Upper lobe of left lung (tissue), 6 donors: ENCODE results near the gene SLC25A44. TPM values are rescaled to one million over a fixed set of nuclear protein-coding genes. Genes with fewer than 3 reads are reported as not detected.

Experiments used
- ATAC-seq, 2 donors: fragments of 200-7000 bp; cut with Tn5 transposase; one replicate each; pipeline ENCODE4 v1.9.1; 2022; ENCODE audit warnings: mild to moderate bottlenecking in 2 of 2, moderate library complexity in 2 of 2; ENCODE audit not compliant: low FRiP score in 2 of 2
- DNase-seq, 2 donors: peaks; one replicate each; pipeline ENCODE4 v3.0.0-alpha.2; 2019 to 2020
- H3K27ac ChIP-seq, 4 donors: fragments of 200-600 bp; sonication (generic); one replicate each; pipeline ENCODE4 v1.5.1; 2016 to 2019
- H3K27me3 ChIP-seq, 4 donors: fragments of 200-600 bp; sonication (generic); one replicate each; pipeline ENCODE4 v1.5.1; 2017 to 2019
- H3K36me3 ChIP-seq, 4 donors: fragments of 200-600 bp; sonication (generic); one replicate each; pipeline ENCODE4 v1.5.1; 2016 to 2019
- H3K4me1 ChIP-seq, 4 donors: fragments of 200-600 bp; sonication (generic); one replicate each; pipeline ENCODE4 v1.5.1; 2018 to 2019
- H3K4me3 ChIP-seq, 4 donors: fragments of 200-600 bp; sonication (generic); one replicate each; pipeline ENCODE4 v1.5.1; 2017 to 2019; ENCODE audit warnings: mild to moderate bottlenecking in 2 of 4, moderate library complexity in 1 of 4
- H3K9me3 ChIP-seq, 4 donors: fragments of 200-600 bp; sonication (generic); one replicate each; pipeline ENCODE4 v1.5.1; 2018 to 2019
- EP300 ChIP-seq, 4 donors: sonication (generic); formaldehyde crosslinking; IDR thresholded peaks; one replicate each; pipeline ENCODE4 v1.5.1; 2017; ENCODE audit warnings: antibody characterized with exemption in 4 of 4, control low read depth in 2 of 4
- POLR2A ChIP-seq, 4 donors: fragments of 450-650 bp; IDR thresholded peaks; one replicate each; pipeline ENCODE4 v1.5.1; 2016 to 2017; ENCODE audit warnings: antibody characterized with exemption in 4 of 4, mild to moderate bottlenecking in 2 of 4
- POLR2AphosphoS5 ChIP-seq, 2 donors: sonication (generic); formaldehyde crosslinking; IDR thresholded peaks; one replicate each; pipeline ENCODE4 v1.5.1; 2017; ENCODE audit warnings: antibody characterized with exemption in 2 of 2
- WGBS, 2 donors: methylation state at CpG; one replicate each; pipeline ENCODE4 v1.1.5; 2017 to 2018; 5-methylcytosine and 5-hydroxymethylcytosine counted together
- total RNA-seq, 6 donors: library from RNA; depleted of rRNA in 4 of 6; stranded (reverse); fragments of >200 nt in 4 of 6; gene quantifications; one replicate each; pipeline versions ENCODE4 v1.1.0 to v1.2.1, GENCODE V29; 2016 to 2021
- TF ChIP-seq, protein P1 (sequence below), 6 experiments: fragments of 450-650 bp in 4 of 6; fragments of 200-600 bp in 2 of 6; sonication (generic) in 2 of 6; IDR thresholded peaks; one replicate each; pipeline ENCODE4 v1.5.1; 2016 to 2019; ENCODE audit warnings: antibody characterized with exemption in 6 of 6
- donor health status: DM: no; HTN: no; CAD: no; lungs with moderate emphysema.
- donor health status: DM: no; HTN: yes; CAD: no; lungs with severe emphysema.

Gene SLC25A44
- total RNA-seq, 6 donors from 2014 or later, result 11.0 to 27.4 (median 21.1) TPM

DNA sequence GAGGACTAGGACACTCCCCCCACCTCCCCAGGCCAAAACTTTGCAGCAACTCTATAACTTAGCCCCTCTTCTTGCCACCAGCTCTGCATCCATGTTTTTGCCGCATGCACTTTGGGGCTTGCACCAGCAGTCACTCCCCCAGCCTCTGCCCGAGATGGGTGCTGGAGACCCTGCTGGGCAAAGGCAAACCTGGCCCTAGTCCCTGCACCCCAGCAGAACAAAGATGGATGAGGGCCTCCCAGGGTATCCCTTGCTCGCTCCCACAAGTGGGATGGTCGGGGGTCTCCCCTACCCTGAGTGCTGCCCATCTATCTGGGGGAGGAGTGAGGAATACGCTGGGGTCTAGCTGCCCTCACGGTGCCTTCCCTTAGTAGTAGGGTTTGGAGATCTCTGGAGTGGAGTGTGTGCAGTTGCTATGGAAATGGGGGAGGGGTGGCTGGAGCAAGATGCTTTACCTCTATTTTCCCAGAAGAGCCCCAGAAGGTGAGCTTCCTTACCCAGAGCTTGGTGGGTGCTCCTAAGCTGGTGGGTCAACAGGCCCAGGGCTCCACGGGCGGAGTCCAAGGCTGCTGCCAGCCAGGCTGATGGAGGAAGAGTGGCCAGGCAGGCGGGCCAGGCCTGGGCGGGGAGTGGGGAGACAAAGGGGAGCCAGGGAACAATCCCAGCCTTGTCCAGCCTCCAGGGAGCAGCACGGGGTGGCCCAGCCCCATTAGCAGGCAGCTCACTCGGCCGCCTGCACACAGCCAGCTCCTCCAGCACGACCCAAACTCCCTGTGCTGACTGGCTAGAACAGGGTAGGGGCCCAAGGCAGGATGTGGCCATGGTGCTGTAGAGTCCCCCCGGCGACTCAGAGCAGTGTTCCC lies 53.8 kb downstream of the SLC25A44 start, which contains the start of gene PAQR6:
PAQR6 (minus strand) TSS at position 597 of the 863 bp plus-strand sequence. CDS start 1,325 bp downstream, outside the sequence.
- TF ChIP-seq EP300 (IDR thresholded peaks at IDR 0.05), result no peak
- no peak for TF ChIP-seq POLR2A (IDR thresholded peaks at IDR 0.05)
- TF ChIP-seq, protein P1, sequence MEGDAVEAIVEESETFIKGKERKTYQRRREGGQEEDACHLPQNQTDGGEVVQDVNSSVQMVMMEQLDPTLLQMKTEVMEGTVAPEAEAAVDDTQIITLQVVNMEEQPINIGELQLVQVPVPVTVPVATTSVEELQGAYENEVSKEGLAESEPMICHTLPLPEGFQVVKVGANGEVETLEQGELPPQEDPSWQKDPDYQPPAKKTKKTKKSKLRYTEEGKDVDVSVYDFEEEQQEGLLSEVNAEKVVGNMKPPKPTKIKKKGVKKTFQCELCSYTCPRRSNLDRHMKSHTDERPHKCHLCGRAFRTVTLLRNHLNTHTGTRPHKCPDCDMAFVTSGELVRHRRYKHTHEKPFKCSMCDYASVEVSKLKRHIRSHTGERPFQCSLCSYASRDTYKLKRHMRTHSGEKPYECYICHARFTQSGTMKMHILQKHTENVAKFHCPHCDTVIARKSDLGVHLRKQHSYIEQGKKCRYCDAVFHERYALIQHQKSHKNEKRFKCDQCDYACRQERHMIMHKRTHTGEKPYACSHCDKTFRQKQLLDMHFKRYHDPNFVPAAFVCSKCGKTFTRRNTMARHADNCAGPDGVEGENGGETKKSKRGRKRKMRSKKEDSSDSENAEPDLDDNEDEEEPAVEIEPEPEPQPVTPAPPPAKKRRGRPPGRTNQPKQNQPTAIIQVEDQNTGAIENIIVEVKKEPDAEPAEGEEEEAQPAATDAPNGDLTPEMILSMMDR (IDR thresholded peaks at IDR 0.05), result no peak
- TF ChIP-seq POLR2AphosphoS5 (IDR thresholded peaks at IDR 0.05), result no peak
- ATAC-seq (peak in 1 of 2 donors; percentile 3), DNase-seq (peak in 1 of 2 donors; percentile 79)
- Histone ChIP-seq H3K4me1 (peaks cover 18 to 37% (median 33%) of the 10 kb centered on the region in 4 donors), H3K4me3 (no peak within 1 kb of the TSS), H3K36me3 (peaks cover 30 to 45% (median 37%) of the 10 kb centered on the region in 4 donors), H3K27ac (no peak within 1 kb of the TSS), H3K9me3 (no peaks in the 10 kb centered on the region), H3K27me3 (peaks cover 0 to 8% (median 0%) of the 10 kb centered on the region in 4 donors)
- 53 to 59% methylated on average over 14 to 16 of the region's 16 CpGs for WGBS, 2 donors

DNA sequence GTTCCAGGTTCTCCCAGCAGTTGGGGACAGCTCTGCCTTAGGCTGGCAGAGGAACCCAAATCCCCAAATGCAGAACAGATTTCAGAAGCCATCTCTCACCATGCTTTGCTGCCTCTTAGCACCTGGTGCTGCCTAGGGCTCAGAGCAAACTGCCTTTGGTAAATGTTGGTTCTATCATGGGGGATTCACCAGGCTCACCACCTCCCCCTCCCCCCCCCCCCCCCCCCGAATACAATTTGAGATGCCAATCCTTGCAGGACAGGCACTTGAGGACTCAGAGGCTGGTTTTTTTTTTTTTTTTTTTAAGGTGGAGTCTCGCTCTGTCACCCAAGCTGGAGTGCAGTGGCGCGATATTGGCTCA lies 54.4 kb downstream of the SLC25A44 start:
- Histone ChIP-seq H3K4me1 (peaks cover 18 to 37% (median 33%) of the 10 kb centered on the region in 4 donors), H3K27ac (no peak overlapping the region), H3K27me3 (peaks cover 0 to 8% (median 0%) of the 10 kb centered on the region in 4 donors), H3K36me3 (peaks cover 33 to 51% (median 42%) of the 10 kb centered on the region in 4 donors), H3K9me3 (no peaks in the 10 kb centered on the region), H3K4me3 (no peak overlapping the region)
- DNase-seq, result no peak
- no peak for ATAC-seq
- TF ChIP-seq EP300 (IDR thresholded peaks at IDR 0.05), result no peak
- TF ChIP-seq POLR2A (IDR thresholded peaks at IDR 0.05), result no peak
- TF ChIP-seq, protein P1 (IDR thresholded peaks at IDR 0.05), result no peak
- TF ChIP-seq POLR2AphosphoS5 (IDR thresholded peaks at IDR 0.05), result no peak
- WGBS, 2 donors, result 58 to 89% methylated on average over 4 of the region's 4 CpGs

DNA sequence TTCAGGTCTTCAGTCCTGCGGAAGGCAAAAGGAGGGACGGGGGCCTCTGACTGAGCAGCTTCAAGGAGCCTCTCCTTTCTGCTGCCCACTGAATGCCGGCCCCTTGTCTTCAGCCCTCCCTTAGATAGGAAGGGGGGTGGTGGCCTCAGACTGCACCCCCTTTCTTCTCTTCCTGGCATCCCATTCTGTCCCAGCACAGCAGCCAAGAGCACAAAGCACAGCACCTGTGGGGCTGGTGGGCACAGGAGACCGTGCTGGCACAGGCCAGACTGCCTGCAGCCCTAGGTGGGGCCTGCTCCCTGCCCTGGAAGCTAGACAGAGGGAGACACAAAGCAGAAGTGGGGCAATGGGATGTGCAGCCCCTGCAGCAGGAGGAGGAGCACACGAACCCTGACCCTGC lies 55.7 kb downstream of the SLC25A44 start:
- no peak for ATAC-seq
- peaks cover 33 to 59% (median 51%) of the 10 kb centered on the region in 4 donors for H3K36me3 ChIP-seq
- H3K4me3 ChIP-seq, result no peak overlapping the region
- H3K27ac ChIP-seq, result no peak overlapping the region
- H3K4me1 ChIP-seq, result peaks cover 18 to 37% (median 33%) of the 10 kb centered on the region in 4 donors
- H3K27me3 ChIP-seq, result peaks cover 0 to 8% (median 0%) of the 10 kb centered on the region in 4 donors
- DNase-seq, result peak in 1 of 2 donors; percentile 46
- 82 to 94% methylated on average over 4 to 5 of the region's 5 CpGs for WGBS, 2 donors
- no peaks in the 10 kb centered on the region for H3K9me3 ChIP-seq
- TF ChIP-seq, protein P1 (IDR thresholded peaks at IDR 0.05), result no peak
- no peak for TF ChIP-seq EP300 (IDR thresholded peaks at IDR 0.05)
- no peak for TF ChIP-seq POLR2AphosphoS5 (IDR thresholded peaks at IDR 0.05)
- TF ChIP-seq POLR2A (IDR thresholded peaks at IDR 0.05), result no peak

DNA sequence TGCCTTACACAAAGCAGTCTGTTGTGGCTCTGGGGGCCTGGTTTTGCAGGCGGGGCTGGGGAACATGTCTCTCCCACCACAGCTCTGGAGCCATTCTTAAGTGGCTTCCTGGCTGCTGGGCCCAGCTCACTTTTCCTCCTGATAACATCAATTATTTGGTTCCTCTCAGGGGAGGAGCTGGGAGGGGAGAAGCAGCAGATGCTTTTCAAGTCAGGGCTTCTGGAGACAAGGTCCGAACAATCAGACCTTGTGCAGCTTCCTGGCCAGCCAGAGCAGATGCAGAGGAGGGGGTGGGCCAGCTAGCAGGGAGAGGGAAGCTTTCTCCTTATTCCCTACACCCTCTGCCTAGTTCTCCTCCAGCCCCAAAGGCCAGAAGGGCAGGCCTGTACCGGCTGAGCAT lies 57.6 kb downstream of the SLC25A44 start:
- ATAC-seq, result no peak
- no peaks in the 10 kb centered on the region for H3K9me3 ChIP-seq
- H3K36me3 ChIP-seq, result peaks cover 38 to 75% (median 66%) of the 10 kb centered on the region in 4 donors
- H3K27ac ChIP-seq, result peak overlapping the region in 2 of 4 donors; percentile 19 to 27
- no peaks in the 10 kb centered on the region for H3K27me3 ChIP-seq
- DNase-seq, result no peak
- H3K4me1 ChIP-seq, result peaks cover 9 to 20% (median 17%) of the 10 kb centered on the region in 4 donors
- WGBS, 2 donors, result 6 to 59% methylated on average over 2 of the region's 3 CpGs
- TF ChIP-seq, protein P1 (IDR thresholded peaks at IDR 0.05), result no peak
- no peak for TF ChIP-seq POLR2AphosphoS5 (IDR thresholded peaks at IDR 0.05)
- TF ChIP-seq POLR2A (IDR thresholded peaks at IDR 0.05), result no peak
- TF ChIP-seq EP300 (IDR thresholded peaks at IDR 0.05), result no peak
- H3K4me3 ChIP-seq, result no peak overlapping the region
